Measurements from ENCODE around the gene ZSWIM8.

ZSWIM8 gene

GRCh38 chr10:73840403-73841060 is 55.1 kb downstream of the ZSWIM8 start:
- H3K36me3 ChIP-seq: peaks cover 6% of the 10 kb centered on the region; the same call in 1 of the 2 replicates
- no peaks in the 10 kb centered on the region for H3K27me3 ChIP-seq
- H3K4me1 ChIP-seq: no peaks in the 10 kb centered on the region
- TF ChIP-seq, protein P1, sequence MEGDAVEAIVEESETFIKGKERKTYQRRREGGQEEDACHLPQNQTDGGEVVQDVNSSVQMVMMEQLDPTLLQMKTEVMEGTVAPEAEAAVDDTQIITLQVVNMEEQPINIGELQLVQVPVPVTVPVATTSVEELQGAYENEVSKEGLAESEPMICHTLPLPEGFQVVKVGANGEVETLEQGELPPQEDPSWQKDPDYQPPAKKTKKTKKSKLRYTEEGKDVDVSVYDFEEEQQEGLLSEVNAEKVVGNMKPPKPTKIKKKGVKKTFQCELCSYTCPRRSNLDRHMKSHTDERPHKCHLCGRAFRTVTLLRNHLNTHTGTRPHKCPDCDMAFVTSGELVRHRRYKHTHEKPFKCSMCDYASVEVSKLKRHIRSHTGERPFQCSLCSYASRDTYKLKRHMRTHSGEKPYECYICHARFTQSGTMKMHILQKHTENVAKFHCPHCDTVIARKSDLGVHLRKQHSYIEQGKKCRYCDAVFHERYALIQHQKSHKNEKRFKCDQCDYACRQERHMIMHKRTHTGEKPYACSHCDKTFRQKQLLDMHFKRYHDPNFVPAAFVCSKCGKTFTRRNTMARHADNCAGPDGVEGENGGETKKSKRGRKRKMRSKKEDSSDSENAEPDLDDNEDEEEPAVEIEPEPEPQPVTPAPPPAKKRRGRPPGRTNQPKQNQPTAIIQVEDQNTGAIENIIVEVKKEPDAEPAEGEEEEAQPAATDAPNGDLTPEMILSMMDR (IDR thresholded peaks at IDR 0.05; ENCODE audit: low read depth, low read length): no peak
- H3K9me3 ChIP-seq: no peaks in the 10 kb centered on the region
- no peak for DNase-seq
- H3K4me3 ChIP-seq (ENCODE audit: low read depth, low read length): no peak overlapping the region

GRCh38 chr10:73841061-73841421 is 55.6 kb downstream of the ZSWIM8 start:
- Histone ChIP-seq H3K4me1 (no peaks in the 10 kb centered on the region), H3K36me3 (peaks cover 6% of the 10 kb centered on the region; the same call in 1 of the 2 replicates), H3K4me3 (ENCODE audit: low read depth, low read length) (no peak overlapping the region), H3K27me3 (no peaks in the 10 kb centered on the region), H3K9me3 (no peaks in the 10 kb centered on the region)
- TF ChIP-seq, protein P1 (IDR thresholded peaks at IDR 0.05; ENCODE audit: low read depth, low read length): no peak
- DNase-seq: no peak

DNA sequence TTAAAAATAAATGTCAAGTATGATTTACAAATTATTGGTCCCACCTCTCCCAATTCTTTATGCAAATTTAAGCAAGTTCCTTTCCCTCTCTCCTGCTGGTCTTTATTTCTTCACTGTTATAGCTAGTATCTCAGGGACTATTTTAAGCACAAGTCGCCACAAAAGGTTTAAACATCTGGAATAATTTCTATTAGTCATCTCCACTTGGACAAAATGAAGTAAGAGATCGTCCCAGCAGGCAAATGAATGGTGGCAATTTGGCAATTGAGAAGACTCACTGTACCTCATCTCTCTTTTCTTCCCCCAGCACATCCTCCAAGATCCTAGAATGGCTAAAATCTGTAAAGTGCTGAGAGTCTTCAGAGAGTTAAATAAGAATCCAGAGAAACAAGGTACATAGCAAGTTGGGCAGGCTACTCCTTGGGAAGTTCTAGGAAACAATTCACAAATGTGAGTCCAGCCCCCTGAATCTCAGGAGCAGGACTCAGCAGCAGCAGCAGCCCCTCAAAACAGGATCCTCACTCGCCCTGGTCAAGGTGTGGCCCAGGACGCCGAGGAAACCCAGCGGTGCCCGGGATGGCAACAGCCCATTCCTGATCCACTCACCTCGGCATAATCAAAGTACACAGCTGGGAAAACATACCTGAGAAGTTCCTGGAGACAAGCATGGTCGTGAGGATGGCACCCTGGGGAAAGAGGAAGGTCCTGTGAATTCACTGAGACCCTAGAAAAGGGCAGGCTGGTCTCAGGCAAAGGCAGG is 56.3 kb downstream of the ZSWIM8 start:
- H3K4me1 ChIP-seq: no peaks in the 10 kb centered on the region
- no peaks in the 10 kb centered on the region for H3K27me3 ChIP-seq
- H3K4me3 ChIP-seq (ENCODE audit: low read depth, low read length): no peak overlapping the region
- TF ChIP-seq, protein P1 (IDR thresholded peaks at IDR 0.05; ENCODE audit: low read depth, low read length): no peak
- no peaks in the 10 kb centered on the region for H3K9me3 ChIP-seq
- DNase-seq: no peak
- peaks cover 11% of the 10 kb centered on the region for H3K36me3 ChIP-seq

DNA sequence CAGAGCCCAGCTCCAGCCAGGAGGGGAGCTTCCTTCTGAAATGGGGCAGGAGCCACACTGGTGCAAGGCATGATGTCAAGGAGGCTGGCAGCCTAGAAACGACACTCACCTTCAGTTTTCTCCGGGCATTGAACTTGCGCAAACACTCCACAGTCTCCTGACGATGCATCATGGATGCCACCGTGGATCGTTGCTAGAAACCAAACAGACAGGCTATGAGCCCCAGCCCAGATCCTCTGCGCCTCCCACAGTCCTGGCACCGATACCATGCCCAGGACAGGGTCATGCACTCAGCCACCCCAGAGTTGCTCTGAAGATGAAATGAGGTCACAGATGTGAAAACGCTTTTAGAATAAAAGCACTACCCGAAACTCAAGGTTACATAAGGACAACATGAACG is 56.9 kb downstream of the ZSWIM8 start:
- TF ChIP-seq, protein P1 (IDR thresholded peaks at IDR 0.05; ENCODE audit: low read depth, low read length): no peak
- Histone ChIP-seq H3K4me3 (ENCODE audit: low read depth, low read length) (no peak overlapping the region), H3K4me1 (no peaks in the 10 kb centered on the region), H3K36me3 (peaks cover 17% of the 10 kb centered on the region), H3K9me3 (no peaks in the 10 kb centered on the region), H3K27me3 (no peaks in the 10 kb centered on the region)
- no peak for DNase-seq

DNA sequence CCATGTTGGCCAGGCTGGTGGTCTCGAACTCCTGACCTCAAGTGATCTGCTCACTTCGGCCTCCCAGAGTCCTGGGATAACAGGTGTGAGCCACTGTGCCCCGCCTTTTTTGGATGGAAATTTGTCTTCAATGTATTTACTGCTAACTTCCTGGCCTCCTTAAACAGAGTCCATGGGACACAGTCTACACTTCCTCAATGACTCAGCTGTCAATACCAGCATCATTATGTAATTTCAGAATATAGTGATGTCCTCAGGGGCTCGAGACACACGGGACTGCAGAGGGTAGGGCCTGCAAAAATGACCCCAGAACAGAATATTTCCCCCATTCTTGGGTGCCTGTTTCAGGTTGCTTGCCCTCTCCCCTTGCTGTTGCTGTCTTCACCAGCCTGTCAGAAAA is 57.9 kb downstream of the ZSWIM8 start:
- no peaks in the 10 kb centered on the region for H3K9me3 ChIP-seq
- DNase-seq: no peak
- H3K36me3 ChIP-seq: peaks cover 27% of the 10 kb centered on the region
- no peak overlapping the region for H3K4me3 ChIP-seq (ENCODE audit: low read depth, low read length)
- no peaks in the 10 kb centered on the region for H3K4me1 ChIP-seq
- TF ChIP-seq, protein P1 (IDR thresholded peaks at IDR 0.05; ENCODE audit: low read depth, low read length): no peak
- H3K27me3 ChIP-seq: no peaks in the 10 kb centered on the region

GRCh38 chr10:73847031-73847430 is 61.6 kb downstream of the ZSWIM8 start:
- Histone ChIP-seq H3K36me3 (peaks cover 32% of the 10 kb centered on the region), H3K27me3 (no peaks in the 10 kb centered on the region), H3K4me1 (0 out of 2 replicates have a peak, but pooled peaks cover 2% of the 10 kb centered on the region), H3K4me3 (ENCODE audit: low read depth, low read length) (no peak overlapping the region), H3K9me3 (no peaks in the 10 kb centered on the region)
- DNase-seq: no peak
- TF ChIP-seq, protein P1 (IDR thresholded peaks at IDR 0.05; ENCODE audit: low read depth, low read length): no peak
